ENCODE data around the gene COL8A1.

COL8A1 gene

GRCh38 chr3:99625237-99625622, 13.2 kb upstream of the COL8A1 start:
- no peaks in the 10 kb centered on the region for H3F3A ChIP-seq (ENCODE audit: insufficient read depth)
- H2AFZ ChIP-seq (ENCODE audit: low read depth, low read length, severe bottlenecking): no peak overlapping the region
- no peaks in the 10 kb centered on the region for H3K36me3 ChIP-seq (ENCODE audit: low read length)
- H3K27me3 ChIP-seq (ENCODE audit: low read length): no peaks in the 10 kb centered on the region
- H3K79me2 ChIP-seq (ENCODE audit: insufficient read depth, low read length): no peaks in the 10 kb centered on the region
- H3K9ac ChIP-seq (ENCODE audit: low read length): no peak overlapping the region
- no peak overlapping the region for H3K27ac ChIP-seq (ENCODE audit: low read depth, low read length)
- TF ChIP-seq, protein P1, sequence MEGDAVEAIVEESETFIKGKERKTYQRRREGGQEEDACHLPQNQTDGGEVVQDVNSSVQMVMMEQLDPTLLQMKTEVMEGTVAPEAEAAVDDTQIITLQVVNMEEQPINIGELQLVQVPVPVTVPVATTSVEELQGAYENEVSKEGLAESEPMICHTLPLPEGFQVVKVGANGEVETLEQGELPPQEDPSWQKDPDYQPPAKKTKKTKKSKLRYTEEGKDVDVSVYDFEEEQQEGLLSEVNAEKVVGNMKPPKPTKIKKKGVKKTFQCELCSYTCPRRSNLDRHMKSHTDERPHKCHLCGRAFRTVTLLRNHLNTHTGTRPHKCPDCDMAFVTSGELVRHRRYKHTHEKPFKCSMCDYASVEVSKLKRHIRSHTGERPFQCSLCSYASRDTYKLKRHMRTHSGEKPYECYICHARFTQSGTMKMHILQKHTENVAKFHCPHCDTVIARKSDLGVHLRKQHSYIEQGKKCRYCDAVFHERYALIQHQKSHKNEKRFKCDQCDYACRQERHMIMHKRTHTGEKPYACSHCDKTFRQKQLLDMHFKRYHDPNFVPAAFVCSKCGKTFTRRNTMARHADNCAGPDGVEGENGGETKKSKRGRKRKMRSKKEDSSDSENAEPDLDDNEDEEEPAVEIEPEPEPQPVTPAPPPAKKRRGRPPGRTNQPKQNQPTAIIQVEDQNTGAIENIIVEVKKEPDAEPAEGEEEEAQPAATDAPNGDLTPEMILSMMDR (IDR thresholded peaks at IDR 0.05; ENCODE audit: insufficient read depth, low read length, poor library complexity, severe bottlenecking): no peak
- TF ChIP-seq EZH2phosphoT487 (conservative IDR thresholded peaks at IDR 0.05; ENCODE audit: low read length): no peak
- H3K4me2 ChIP-seq (ENCODE audit: low read depth, low read length, poor library complexity, severe bottlenecking): no peak overlapping the region
- H4K20me1 ChIP-seq (ENCODE audit: low read depth, low read length): no peaks in the 10 kb centered on the region
- H3K9me3 ChIP-seq (ENCODE audit: insufficient read depth, low read length): no peaks in the 10 kb centered on the region
- no peaks in the 10 kb centered on the region for H3K9me2 ChIP-seq (replicated peaks; ENCODE audit: insufficient read depth, low read length)
- H3K4me3 ChIP-seq (ENCODE audit: insufficient read depth, low read length, poor library complexity, severe bottlenecking): no peak overlapping the region

DNA sequence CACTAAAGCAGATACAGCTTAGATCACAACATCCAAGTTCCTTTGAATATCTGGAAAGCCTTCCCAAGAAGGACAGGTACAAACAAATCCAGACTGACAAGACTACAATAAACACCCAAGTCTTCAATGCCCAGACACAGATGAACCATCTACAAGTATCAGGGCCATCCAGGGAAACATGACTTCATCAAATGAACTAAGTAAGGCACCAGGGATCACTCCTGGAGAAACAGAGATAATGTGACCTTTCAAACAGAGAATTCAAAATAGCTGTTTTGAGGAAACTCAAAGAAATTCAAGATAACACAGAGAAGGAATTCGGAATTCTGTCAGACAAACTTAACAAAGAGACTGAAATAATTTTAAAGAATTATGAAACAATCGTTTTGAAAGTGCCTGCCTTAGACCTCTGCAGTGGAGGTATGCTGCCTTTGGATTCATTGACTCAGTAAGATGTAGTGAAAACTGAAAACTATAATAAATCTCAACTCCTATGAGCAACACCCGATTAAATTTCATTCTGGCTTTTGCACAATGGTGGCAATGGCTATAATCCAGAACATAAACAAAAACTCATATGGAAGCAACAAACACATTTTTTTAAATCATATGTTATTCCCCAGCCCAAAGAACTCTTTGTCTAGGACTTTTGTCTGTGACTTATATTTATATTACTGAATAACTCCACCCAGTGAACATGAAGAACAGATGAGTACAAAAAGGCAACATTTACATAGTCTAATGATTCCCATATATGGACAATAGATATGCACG, 12.6 kb upstream of the COL8A1 start:
- Histone ChIP-seq H3K4me3 (ENCODE audit: insufficient read depth, low read length, poor library complexity, severe bottlenecking) (no peak overlapping the region), H3K4me2 (ENCODE audit: low read depth, low read length, poor library complexity, severe bottlenecking) (no peak overlapping the region), H3K9me2 (replicated peaks; ENCODE audit: insufficient read depth, low read length) (no peaks in the 10 kb centered on the region), H3K79me2 (ENCODE audit: insufficient read depth, low read length) (no peaks in the 10 kb centered on the region), H3K36me3 (ENCODE audit: low read length) (no peaks in the 10 kb centered on the region), H3K9ac (ENCODE audit: low read length) (no peak overlapping the region), H4K20me1 (ENCODE audit: low read depth, low read length) (no peaks in the 10 kb centered on the region), H3F3A (ENCODE audit: insufficient read depth) (no peaks in the 10 kb centered on the region), H2AFZ (ENCODE audit: low read depth, low read length, severe bottlenecking) (no peak overlapping the region), H3K9me3 (ENCODE audit: insufficient read depth, low read length) (no peaks in the 10 kb centered on the region), H3K27ac (ENCODE audit: low read depth, low read length) (no peak overlapping the region), H3K27me3 (ENCODE audit: low read length) (no peaks in the 10 kb centered on the region)
- TF ChIP-seq EZH2phosphoT487 (conservative IDR thresholded peaks at IDR 0.05; ENCODE audit: low read length): no peak
- TF ChIP-seq, protein P1 (IDR thresholded peaks at IDR 0.05; ENCODE audit: insufficient read depth, low read length, poor library complexity, severe bottlenecking): no peak

DNA sequence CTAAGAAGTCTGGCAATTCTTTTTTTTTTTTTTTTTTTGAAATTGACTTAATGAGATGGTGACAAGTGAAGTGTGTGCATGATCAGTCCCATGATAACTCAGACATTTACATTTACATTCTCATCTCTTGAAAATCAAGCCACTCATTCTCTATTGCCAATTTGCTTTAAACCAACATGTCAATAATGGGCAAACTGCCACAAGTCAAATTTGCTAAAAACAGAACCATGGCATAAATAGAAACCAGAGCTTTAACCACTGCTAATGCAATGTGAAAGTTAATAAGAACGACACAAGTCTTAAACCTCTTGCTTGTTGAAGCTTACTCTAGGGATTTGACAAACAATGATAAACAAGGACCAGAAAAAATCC, 12.0 kb upstream of the COL8A1 start:
- Histone ChIP-seq H4K20me1 (ENCODE audit: low read depth, low read length) (no peaks in the 10 kb centered on the region), H3K4me3 (ENCODE audit: insufficient read depth, low read length, poor library complexity, severe bottlenecking) (no peak overlapping the region), H3K36me3 (ENCODE audit: low read length) (no peaks in the 10 kb centered on the region), H2AFZ (ENCODE audit: low read depth, low read length, severe bottlenecking) (no peak overlapping the region), H3F3A (ENCODE audit: insufficient read depth) (no peaks in the 10 kb centered on the region), H3K9me2 (replicated peaks; ENCODE audit: insufficient read depth, low read length) (no peaks in the 10 kb centered on the region), H3K27me3 (ENCODE audit: low read length) (no peaks in the 10 kb centered on the region), H3K9ac (ENCODE audit: low read length) (no peak overlapping the region), H3K27ac (ENCODE audit: low read depth, low read length) (no peak overlapping the region), H3K9me3 (ENCODE audit: insufficient read depth, low read length) (no peaks in the 10 kb centered on the region), H3K4me2 (ENCODE audit: low read depth, low read length, poor library complexity, severe bottlenecking) (no peak overlapping the region), H3K79me2 (ENCODE audit: insufficient read depth, low read length) (no peaks in the 10 kb centered on the region)
- TF ChIP-seq EZH2phosphoT487 (conservative IDR thresholded peaks at IDR 0.05; ENCODE audit: low read length): no peak
- TF ChIP-seq, protein P1 (IDR thresholded peaks at IDR 0.05; ENCODE audit: insufficient read depth, low read length, poor library complexity, severe bottlenecking): no peak

All from SU-DHL-6 (cell line).